HG02852 (cell line): ENCODE data around the gene RNF215.

ENCODE experiments used
- ATAC-seq: cut with Tn5 transposase; IDR thresholded peaks from one replicate; pipeline ENCODE4 v1.9.1; 2021; ENCODE audit warnings: mild to moderate bottlenecking, moderate library complexity; ENCODE audit not compliant: unreplicated experiment

Gene RNF215

DNA sequence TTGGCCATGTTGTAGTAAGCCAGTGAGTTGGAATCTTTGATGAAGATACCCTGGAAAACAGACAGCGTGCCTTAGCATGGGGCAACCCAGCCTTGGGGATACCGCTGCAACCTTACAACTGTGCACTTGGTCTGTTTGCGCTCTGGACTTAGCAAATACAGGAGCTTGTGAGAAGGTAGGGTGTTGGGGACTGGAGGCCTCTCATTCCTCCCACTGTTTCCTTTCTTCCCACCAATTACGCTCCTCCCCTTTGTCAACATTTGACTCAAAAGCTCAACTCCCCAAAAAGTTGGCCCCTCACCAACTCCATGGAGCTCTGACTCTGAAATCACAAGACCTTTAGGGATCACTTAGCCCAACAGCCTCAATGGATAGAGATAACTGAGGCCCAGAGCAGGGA is 52.6 kb downstream of the RNF215 start:
- ATAC-seq, result no peak

DNA sequence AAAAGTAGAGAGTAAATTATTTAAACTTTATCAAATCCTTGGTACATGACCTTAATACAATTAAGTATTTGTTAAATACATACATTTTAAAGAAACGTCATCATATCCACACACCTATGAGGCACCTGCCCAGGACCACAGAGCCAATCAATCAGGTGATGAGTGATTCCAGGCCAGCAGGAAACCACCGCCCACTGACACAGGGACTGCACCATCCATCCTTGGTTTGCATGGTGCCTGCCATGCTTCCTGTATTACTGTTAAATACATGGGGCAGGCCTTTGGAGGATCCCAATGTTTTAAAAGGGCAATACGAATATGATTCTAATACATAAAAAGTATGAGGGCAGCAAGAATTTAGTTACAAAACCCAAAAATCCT is 53.5 kb downstream of the RNF215 start:
- ATAC-seq, result no peak

DNA sequence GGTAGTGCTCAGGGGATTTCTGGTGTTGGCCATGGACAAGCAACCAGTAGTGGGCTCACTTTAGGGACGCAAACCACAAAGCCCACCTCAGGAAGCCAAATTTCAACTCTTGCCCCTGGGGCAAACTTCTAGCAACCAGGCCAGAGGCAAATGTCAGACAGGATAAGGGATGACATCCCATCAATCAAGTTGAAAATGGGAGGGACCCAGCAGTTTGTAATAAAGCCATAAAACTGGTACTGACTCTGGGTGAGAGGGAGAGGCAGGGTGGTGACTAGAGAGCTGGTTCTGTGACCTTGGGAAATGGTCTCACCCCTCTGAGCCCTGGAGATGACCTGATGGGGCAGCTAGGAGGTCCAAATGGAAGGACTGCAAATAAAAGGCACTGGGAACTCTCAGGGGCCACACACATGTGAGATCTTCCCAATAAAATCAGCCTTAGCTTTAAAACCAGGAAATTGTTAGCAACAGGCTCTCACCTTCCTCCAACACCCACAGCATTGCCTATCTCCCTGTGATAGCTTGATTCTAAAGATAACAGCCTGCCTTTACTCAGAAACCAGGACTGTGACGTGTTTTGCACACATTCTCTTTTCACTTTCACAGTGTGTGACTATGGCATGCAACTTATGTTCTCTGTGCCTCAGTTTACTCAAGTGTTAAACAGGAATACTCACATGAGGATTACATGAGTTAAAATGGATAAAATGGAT is 54.1 kb downstream of the RNF215 start:
- ATAC-seq, result no peak

DNA sequence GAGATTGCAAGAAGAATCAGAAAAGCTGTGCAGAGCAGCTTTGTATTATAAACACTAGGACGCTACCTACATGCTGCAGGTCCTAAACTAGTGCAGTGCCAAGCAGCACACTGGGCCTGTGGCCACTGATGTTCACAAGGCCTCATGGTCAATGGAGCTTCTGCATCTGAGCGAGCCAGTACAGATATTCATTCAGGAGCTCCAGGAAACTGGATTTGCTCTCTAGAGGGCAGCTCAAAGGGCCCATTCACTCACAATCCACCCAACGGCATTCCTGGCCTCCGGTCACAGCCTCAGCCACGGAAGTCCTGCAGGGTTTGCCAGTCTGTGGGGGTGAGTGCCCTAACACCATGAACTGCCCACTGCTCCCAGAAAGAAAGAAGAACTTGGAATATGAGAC is 54.7 kb downstream of the RNF215 start:
- ATAC-seq, result no peak
